Natural killer cell (primary cell): ENCODE data around the gene SLC22A23. TPM values are rescaled to one million over a fixed set of nuclear protein-coding genes. Genes with fewer than 3 reads are reported as not detected.

ENCODE experiments used
- ATAC-seq, 3 donors: fragments of 150-1000 bp in 2 of 3; fragments of 200-7000 bp in 1 of 3; cut with Tn5 transposase; 1 replicate in 1 of 3; 2 replicates in 2 of 3; pipeline ENCODE4 v1.10.0; 2021; ENCODE audit warnings: mild to moderate bottlenecking in 2 of 3, moderate library complexity in 2 of 3
- DNase-seq, 2 donors: peaks; one replicate each; pipeline versions ENCODE4 v3.0.0 to v3.0.0-alpha.2; 2013 to 2021; ENCODE audit warnings: mixed read lengths in 1 of 2
- H3K27ac ChIP-seq: one replicate; pipeline ENCODE4 v1.5.1; 2013; ENCODE audit warnings: mild to moderate bottlenecking, low read length
- H3K27me3 ChIP-seq: one replicate; pipeline ENCODE4 v1.6.1; 2013; ENCODE audit warnings: low read length; ENCODE audit not compliant: control insufficient read depth, insufficient read depth
- H3K36me3 ChIP-seq: one replicate; pipeline ENCODE4 v1.6.1; 2013; ENCODE audit warnings: low read length; ENCODE audit not compliant: control insufficient read depth, insufficient read depth
- H3K4me1 ChIP-seq: one replicate; pipeline ENCODE4 v1.6.1; 2013; ENCODE audit warnings: low read length; ENCODE audit not compliant: control insufficient read depth, insufficient read depth
- H3K4me3 ChIP-seq: one replicate; pipeline ENCODE4 v1.5.1; 2013; ENCODE audit warnings: low read length
- H3K9me3 ChIP-seq: one replicate; pipeline ENCODE4 v1.6.1; 2013; ENCODE audit warnings: low read length; ENCODE audit not compliant: control insufficient read depth, insufficient read depth
- H3K27ac Mint-ChIP-seq, 2 donors: one replicate each; pipeline ENCODE4 v1.8.0; 2022; ENCODE audit warnings: mild to moderate bottlenecking in 2 of 2, mixed read lengths in 2 of 2, moderate library complexity in 1 of 2
- H3K27me3 Mint-ChIP-seq, 2 donors: one replicate each; pipeline ENCODE4 v1.8.0; 2022; ENCODE audit warnings: low read depth in 2 of 2, mixed read lengths in 2 of 2
- H3K36me3 Mint-ChIP-seq: one replicate; pipeline ENCODE4 v1.8.0; 2022; ENCODE audit warnings: mixed read lengths
- H3K4me1 Mint-ChIP-seq, 2 donors: one replicate each; pipeline ENCODE4 v1.8.0; 2022; ENCODE audit warnings: mixed read lengths in 2 of 2
- H3K4me3 Mint-ChIP-seq: one replicate; pipeline ENCODE4 v1.8.0; 2022; ENCODE audit warnings: mild to moderate bottlenecking, moderate library complexity, mixed read lengths
- H3K9me3 Mint-ChIP-seq, 2 donors: one replicate each; pipeline ENCODE4 v1.8.0; 2022; ENCODE audit warnings: mixed read lengths in 2 of 2
- WGBS: methylation state at CpG from one replicate; pipeline ENCODE4 v1.1.7; 2013; ENCODE audit warnings: missing lambda C conversion rate; ENCODE audit not compliant: insufficient coverage; 5-methylcytosine and 5-hydroxymethylcytosine counted together
- intact Hi-C: fragments of 100-400 bp; cut with micrococcal nuclease; formaldehyde crosslinking; loops from one replicate; pipeline ENCODE4 v1.14.2; 2022
- total RNA-seq, 4 donors: library from RNA; stranded (reverse); fragments of 120-200 nt in 1 of 4; gene quantifications; one replicate each; pipeline versions ENCODE4 v1.2.3 to v1.2.4, GENCODE V29; 2013 to 2022
- TF ChIP-seq, protein P1 (sequence below): fragments of 200-600 bp; IDR thresholded peaks from one replicate; pipeline ENCODE4 v1.8.0; 2022; ENCODE audit warnings: antibody characterized with exemption

SLC22A23 gene
- total RNA-seq, 3 donors from 2014 or later (not counting 1 experiment from before 2014, with no cell fraction given): 0.24 to 0.79 (median 0.38) TPM

DNA sequence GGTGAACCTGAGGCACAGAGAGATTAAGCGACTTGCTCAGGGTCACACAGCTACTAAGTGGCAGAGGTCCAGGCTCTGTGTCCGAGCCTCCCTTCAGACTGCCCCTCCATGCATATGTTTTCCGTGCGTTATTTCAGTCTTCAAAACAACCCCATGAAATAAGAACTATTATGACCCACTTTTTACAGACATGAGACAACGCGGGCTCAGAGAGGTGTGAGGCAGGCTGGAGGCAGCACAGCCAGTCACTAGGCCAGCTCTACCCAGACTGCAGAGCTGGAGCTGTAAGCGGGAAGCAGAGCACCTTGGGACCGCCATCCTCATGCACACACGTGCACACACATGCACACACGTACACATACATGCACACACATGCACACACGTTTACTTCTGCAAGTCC is 135.8 kb downstream of the SLC22A23 start:
- peaks cover 38 to 39% of the 10 kb centered on the region in 2 donors for H3K27me3 Mint-ChIP-seq
- Histone ChIP-seq H3K9me3 (no peaks in the 10 kb centered on the region), H3K4me3 (no peak overlapping the region), H3K27ac (no peak overlapping the region), H3K4me1 (peaks cover 17% of the 10 kb centered on the region), H3K36me3 (no peaks in the 10 kb centered on the region), H3K27me3 (peaks cover 3% of the 10 kb centered on the region)
- ATAC-seq: no peak
- peaks cover 23% of the 10 kb centered on the region in 2 donors for H3K4me1 Mint-ChIP-seq
- no peaks in the 10 kb centered on the region for H3K9me3 Mint-ChIP-seq
- no peak for DNase-seq
- WGBS: 87% methylated on average over 11 of the region's 11 CpGs
- no peak overlapping the region for H3K4me3 Mint-ChIP-seq
- intact Hi-C loops: no loop called here
- H3K36me3 Mint-ChIP-seq: no peaks in the 10 kb centered on the region
- no peak overlapping the region for H3K27ac Mint-ChIP-seq
- TF ChIP-seq, protein P1, sequence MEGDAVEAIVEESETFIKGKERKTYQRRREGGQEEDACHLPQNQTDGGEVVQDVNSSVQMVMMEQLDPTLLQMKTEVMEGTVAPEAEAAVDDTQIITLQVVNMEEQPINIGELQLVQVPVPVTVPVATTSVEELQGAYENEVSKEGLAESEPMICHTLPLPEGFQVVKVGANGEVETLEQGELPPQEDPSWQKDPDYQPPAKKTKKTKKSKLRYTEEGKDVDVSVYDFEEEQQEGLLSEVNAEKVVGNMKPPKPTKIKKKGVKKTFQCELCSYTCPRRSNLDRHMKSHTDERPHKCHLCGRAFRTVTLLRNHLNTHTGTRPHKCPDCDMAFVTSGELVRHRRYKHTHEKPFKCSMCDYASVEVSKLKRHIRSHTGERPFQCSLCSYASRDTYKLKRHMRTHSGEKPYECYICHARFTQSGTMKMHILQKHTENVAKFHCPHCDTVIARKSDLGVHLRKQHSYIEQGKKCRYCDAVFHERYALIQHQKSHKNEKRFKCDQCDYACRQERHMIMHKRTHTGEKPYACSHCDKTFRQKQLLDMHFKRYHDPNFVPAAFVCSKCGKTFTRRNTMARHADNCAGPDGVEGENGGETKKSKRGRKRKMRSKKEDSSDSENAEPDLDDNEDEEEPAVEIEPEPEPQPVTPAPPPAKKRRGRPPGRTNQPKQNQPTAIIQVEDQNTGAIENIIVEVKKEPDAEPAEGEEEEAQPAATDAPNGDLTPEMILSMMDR: no peak

DNA sequence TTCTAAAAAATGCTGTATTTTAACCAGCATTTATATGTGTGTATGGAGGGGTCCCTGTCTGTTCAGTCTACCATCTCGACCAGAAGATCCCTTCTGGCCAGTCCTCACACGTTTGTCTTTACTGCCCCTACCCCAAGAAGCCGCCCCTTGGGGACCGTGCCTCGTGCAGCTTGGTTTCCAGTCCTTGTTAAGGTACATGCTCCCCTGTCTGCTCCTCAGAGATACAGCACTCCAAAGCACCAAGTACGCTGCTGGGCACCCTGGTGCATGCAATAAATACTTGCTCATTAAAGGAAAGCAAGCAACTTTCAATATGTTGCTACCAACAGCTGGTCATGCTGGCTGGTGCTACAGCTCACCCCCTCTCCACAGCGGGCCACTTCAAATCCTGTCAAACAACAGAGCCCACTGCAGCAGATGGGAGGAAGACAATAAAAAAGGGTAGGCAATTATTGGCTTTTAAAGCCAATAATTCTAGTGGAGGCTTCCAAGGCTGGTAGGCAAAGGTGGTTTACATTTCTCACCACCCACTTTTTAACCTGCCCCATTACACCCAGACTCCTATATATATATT is 136.5 kb downstream of the SLC22A23 start:
- H3K27me3 ChIP-seq: peaks cover 3% of the 10 kb centered on the region
- Mint-ChIP-seq H3K4me3 (no peak overlapping the region), H3K36me3 (no peaks in the 10 kb centered on the region), H3K27ac (no peak overlapping the region), H3K4me1 (peaks cover 23% of the 10 kb centered on the region in 2 donors), H3K27me3 (peaks cover 38 to 39% of the 10 kb centered on the region in 2 donors), H3K9me3 (no peaks in the 10 kb centered on the region)
- peaks cover 17% of the 10 kb centered on the region for H3K4me1 ChIP-seq
- WGBS: 84% methylated on average over 6 of the region's 7 CpGs
- no peaks in the 10 kb centered on the region for H3K9me3 ChIP-seq
- DNase-seq: no peak
- no peaks in the 10 kb centered on the region for H3K36me3 ChIP-seq
- ATAC-seq: no peak
- intact Hi-C loops: no loop called here
- H3K27ac ChIP-seq: no peak overlapping the region
- H3K4me3 ChIP-seq: no peak overlapping the region
- TF ChIP-seq, protein P1: no peak

DNA sequence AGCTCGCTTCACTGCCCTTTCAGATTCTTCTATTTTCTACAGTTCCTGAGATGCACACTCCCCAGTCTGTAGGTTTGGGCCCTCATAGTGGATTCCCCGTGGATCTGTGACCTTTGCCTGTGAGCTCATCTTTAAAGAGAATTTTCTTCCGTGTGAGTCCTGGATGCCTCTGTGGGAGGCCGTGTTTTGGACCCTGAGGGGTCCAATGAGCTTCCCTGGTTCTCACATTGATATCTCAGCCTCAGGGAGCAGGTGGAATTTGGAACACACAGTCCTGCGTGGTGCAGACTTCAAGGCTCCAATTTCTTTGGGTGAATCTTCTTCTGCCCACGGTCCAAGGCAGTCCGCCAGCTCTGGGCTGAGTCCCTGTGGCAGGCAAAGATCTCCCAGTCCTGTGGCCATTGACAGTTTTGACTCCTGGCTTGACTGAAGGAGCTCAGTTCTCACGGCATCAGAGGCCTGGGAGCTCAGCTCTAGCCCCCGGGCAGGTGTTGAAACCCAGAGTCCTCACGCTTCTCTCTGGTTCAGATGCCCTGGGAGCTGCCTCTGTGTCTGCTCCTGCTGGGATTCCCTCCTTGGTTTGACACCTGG is 137.1 kb downstream of the SLC22A23 start:
- WGBS: 88% methylated on average over 10 of the region's 10 CpGs
- peaks cover 33 to 35% of the 10 kb centered on the region in 2 donors for H3K27me3 Mint-ChIP-seq

More for the DNA sequence above, 137.1 kb downstream of the SLC22A23 start:
- no peak overlapping the region for H3K27ac ChIP-seq
- no peak overlapping the region for H3K4me3 ChIP-seq
- TF ChIP-seq, protein P1: no peak
- no peaks in the 10 kb centered on the region for H3K9me3 ChIP-seq
- H3K4me3 Mint-ChIP-seq: no peak overlapping the region
- H3K4me1 Mint-ChIP-seq: peaks cover 23% of the 10 kb centered on the region in 2 donors
- no peaks in the 10 kb centered on the region for H3K36me3 Mint-ChIP-seq
- no peak overlapping the region for H3K27ac Mint-ChIP-seq
- no peaks in the 10 kb centered on the region for H3K9me3 Mint-ChIP-seq
- ATAC-seq: no peak
- H3K27me3 ChIP-seq: peaks cover 3% of the 10 kb centered on the region
- intact Hi-C loops: no loop called here
- no peak for DNase-seq
- peaks cover 17% of the 10 kb centered on the region for H3K4me1 ChIP-seq
- no peaks in the 10 kb centered on the region for H3K36me3 ChIP-seq
